Ectodermal cell (in vitro differentiated cells): ENCODE measurements around the gene CT45A9. TPM values are rescaled to one million over a fixed set of nuclear protein-coding genes. Genes with fewer than 3 reads are reported as not detected.
"Not testable (repeated sequence)": the region's sequence is repeated elsewhere in the genome, so short reads cannot be mapped to it uniquely, and the experiment has no call there.

ENCODE experiments used
- H3K27ac ChIP-seq: 2 replicates; pipeline ENCODE4 v1.7.0; 2013; ENCODE audit warnings: mild to moderate bottlenecking, low read depth, low read length; ENCODE audit not compliant: insufficient read depth, poor library complexity, severe bottlenecking
- H3K27me3 ChIP-seq: 2 replicates; pipeline ENCODE4 v1.7.0; 2013; ENCODE audit warnings: mild to moderate bottlenecking, low read length; ENCODE audit not compliant: insufficient read depth, control insufficient read depth, poor library complexity, severe bottlenecking
- H3K36me3 ChIP-seq: one replicate; pipeline ENCODE4 v1.7.0; 2013; ENCODE audit warnings: low read length; ENCODE audit not compliant: control insufficient read depth, insufficient read depth
- H3K4me1 ChIP-seq: one replicate; pipeline ENCODE4 v1.7.0; 2013; ENCODE audit warnings: low read length; ENCODE audit not compliant: control insufficient read depth, insufficient read depth
- H3K4me3 ChIP-seq: 2 replicates; pipeline ENCODE4 v1.7.0; 2013; ENCODE audit warnings: low read depth, low read length, control low read depth; ENCODE audit not compliant: insufficient read depth
- H3K9me3 ChIP-seq: 2 replicates; pipeline ENCODE4 v1.7.0; 2013; ENCODE audit warnings: mild to moderate bottlenecking, low read length, moderate library complexity; ENCODE audit not compliant: control insufficient read depth
- WGBS, 2 experiments: methylation state at CpG; one replicate each; pipeline ENCODE4 v1.1.7; 2013; ENCODE audit warnings: missing lambda C conversion rate in 2 of 2; 5-methylcytosine and 5-hydroxymethylcytosine counted together
- polyA plus RNA-seq, 4 experiments: library from polyadenylated mRNA; stranded (reverse); fragments of 50-300 nt; gene quantifications; one replicate each; pipeline ENCODE4 v1.2.3, GENCODE V29; 2013

The CT45A9 gene, protein sequence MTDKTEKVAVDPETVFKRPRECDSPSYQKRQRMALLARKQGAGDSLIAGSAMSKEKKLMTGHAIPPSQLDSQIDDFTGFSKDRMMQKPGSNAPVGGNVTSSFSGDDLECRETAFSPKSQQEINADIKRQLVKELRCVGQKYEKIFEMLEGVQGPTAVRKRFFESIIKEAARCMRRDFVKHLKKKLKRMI
- polyA plus RNA-seq (2013, experiment 1 of 4) = not detected
- polyA plus RNA-seq (2013, experiment 2 of 4) = not detected
- polyA plus RNA-seq (2013, experiment 3 of 4) = not detected
- polyA plus RNA-seq (2013, experiment 4 of 4) = not detected

- H3K36me3 ChIP-seq, H3K9me3 ChIP-seq, H3K27ac ChIP-seq, H3K4me3 ChIP-seq, H3K27me3 ChIP-seq, H3K4me1 ChIP-seq: not testable (repeated sequence)
- no CpG with 5 or more reads among the region's 17 CpGs for WGBS, 2 experiments
Measured at GRCh38 chrX:135871712-135872111, at the start of gene CT45A9. CT45A9 (minus strand) TSS chrX:135871812; CDS start chrX:135868061, 3,751 bp downstream.

- H3K4me1 ChIP-seq = not testable (repeated sequence)
Measured at GRCh38 chrX:135920516-135920915, 48.9 kb upstream of the CT45A9 start.

GRCh38 chrX:135914404-135914803, 42.8 kb upstream of the CT45A9 start:
- Histone ChIP-seq H3K36me3 (no peaks in the 10 kb centered on the region), H3K27ac (no peak overlapping the region), H3K9me3 (no peaks in the 10 kb centered on the region), H3K4me1 (no peaks in the 10 kb centered on the region), H3K4me3 (no peak overlapping the region), H3K27me3 (no peaks in the 10 kb centered on the region)
- 90 to 97% methylated on average over 5 of the region's 5 CpGs for WGBS, 2 experiments

More at GRCh38 chrX:135920516-135920915, 48.9 kb upstream of the CT45A9 start:
- WGBS, 2 experiments = no CpG with 5 or more reads among the region's 1 CpG
- not testable (repeated sequence) for H3K4me3 ChIP-seq, H3K27me3 ChIP-seq, H3K9me3 ChIP-seq, H3K27ac ChIP-seq, H3K36me3 ChIP-seq

DNA sequence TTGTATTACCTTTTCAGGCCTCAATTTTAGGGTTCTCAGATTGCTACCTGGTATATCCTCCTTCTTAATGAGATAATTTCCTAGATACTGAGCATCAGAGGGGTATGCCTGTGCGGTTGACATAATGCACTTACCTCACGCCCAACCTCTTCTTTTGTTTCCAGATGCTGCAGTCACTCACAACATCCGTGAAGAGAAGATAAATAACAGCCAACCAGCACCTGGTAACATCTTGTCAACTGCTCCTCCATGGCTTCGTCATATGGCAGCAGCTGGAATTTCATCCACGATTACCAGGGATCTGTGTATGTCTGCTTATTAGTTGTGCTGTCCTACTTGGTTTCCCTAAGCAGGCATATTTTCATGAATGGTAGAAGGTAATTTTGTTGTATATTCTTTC, 38.6 kb upstream of the CT45A9 start:
- Histone ChIP-seq H3K4me3 (no peak overlapping the region), H3K27me3 (no peaks in the 10 kb centered on the region), H3K27ac (no peak overlapping the region), H3K36me3 (no peaks in the 10 kb centered on the region), H3K4me1 (no peaks in the 10 kb centered on the region), H3K9me3 (no peaks in the 10 kb centered on the region)
- 87 to 88% methylated on average over 5 of the region's 5 CpGs for WGBS, 2 experiments

DNA sequence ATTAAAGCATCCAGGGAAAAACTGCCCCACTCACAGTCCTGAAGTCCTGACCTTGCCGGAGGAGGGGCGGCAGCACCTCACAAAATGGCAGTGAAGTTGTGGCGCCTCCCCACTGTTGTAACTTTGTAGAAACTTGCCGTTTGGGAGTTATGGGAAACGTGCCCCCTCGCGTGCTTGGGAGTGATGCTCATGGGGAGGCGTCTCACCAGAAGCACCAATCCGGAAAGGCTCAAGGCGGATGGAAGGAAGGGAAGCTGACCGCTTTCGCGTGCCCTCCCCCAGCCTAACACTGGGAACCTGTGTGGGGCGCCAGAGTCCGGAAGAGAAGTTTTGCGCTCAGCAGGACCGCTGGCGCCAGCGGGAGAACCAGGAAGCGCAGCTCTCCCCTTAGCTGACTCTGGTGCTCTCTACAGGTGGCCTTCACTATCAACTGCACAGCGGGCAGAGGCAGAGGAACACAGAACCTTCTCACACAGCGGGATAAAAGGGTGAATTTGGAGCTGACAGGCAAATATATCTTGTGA, 21.7 kb upstream of the CT45A9 start, which contains the start of the genes CT45A10 and SAGE1:
Gene CT45A10 (minus strand): TSS at position 151 of the 524 bp plus-strand sequence. CDS start 8,100 bp downstream, outside the sequence.
Gene SAGE1 (plus strand): TSS at position 423 of the 524 bp plus-strand sequence. CDS start 2,527 bp downstream, outside the sequence.
- Histone ChIP-seq H3K4me1 (no peaks in the 10 kb centered on the region), H3K36me3 (no peaks in the 10 kb centered on the region), H3K9me3 (no peaks in the 10 kb centered on the region), H3K4me3 (no peak within 1 kb of the TSS), H3K27me3 (no peaks in the 10 kb centered on the region), H3K27ac (no peak within 1 kb of the TSS)
- WGBS, 2 experiments = 77 to 79% methylated on average over 22 of the region's 22 CpGs

GRCh38 chrX:135892781-135893180, 21.2 kb upstream of the CT45A9 start:
- Histone ChIP-seq H3K27me3 (no peaks in the 10 kb centered on the region), H3K4me1 (no peaks in the 10 kb centered on the region), H3K4me3 (no peak overlapping the region), H3K27ac (no peak overlapping the region), H3K9me3 (no peaks in the 10 kb centered on the region), H3K36me3 (no peaks in the 10 kb centered on the region)
- 92 to 93% methylated on average over 11 of the region's 11 CpGs for WGBS, 2 experiments

DNA sequence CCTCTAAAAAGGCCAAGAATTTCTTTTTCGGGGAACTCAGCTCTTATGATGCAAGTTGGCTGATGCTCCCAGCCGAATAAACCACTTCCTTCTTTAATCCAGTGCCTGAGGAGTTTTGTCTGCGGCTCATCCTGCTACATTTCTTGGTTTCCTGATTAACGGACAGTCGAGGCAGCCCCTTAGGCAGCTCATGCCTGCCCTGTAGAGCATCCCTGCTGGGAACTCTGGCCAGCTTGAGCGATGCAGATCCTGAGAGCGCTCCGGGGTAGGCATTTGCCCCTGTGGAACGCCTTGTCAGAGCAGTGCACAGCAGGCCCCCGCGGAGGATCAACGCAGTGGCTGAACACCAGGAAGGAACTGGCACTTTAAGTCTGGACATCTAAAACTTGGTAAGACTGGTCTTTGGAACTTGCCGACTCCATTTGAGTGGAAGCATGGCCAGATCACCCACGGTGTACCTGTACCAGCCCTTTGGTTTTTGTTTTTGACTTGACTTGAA, 18.5 kb upstream of the CT45A9 start:
- Histone ChIP-seq H3K36me3 (no peaks in the 10 kb centered on the region), H3K27ac (no peak overlapping the region), H3K27me3 (no peaks in the 10 kb centered on the region)

GRCh38 chrX:135888976-135889375, 17.4 kb upstream of the CT45A9 start:
- not testable (repeated sequence) for H3K4me1 ChIP-seq, H3K9me3 ChIP-seq, H3K27ac ChIP-seq, H3K36me3 ChIP-seq, H3K4me3 ChIP-seq, H3K27me3 ChIP-seq
- 62 to 70% methylated on average over 8 to 15 of the region's 15 CpGs for WGBS, 2 experiments

More for the DNA sequence above, 18.5 kb upstream of the CT45A9 start:
- Histone ChIP-seq H3K4me3 (no peak overlapping the region), H3K9me3 (no peaks in the 10 kb centered on the region), H3K4me1 (no peaks in the 10 kb centered on the region)
- WGBS, 2 experiments = 92 to 96% methylated on average over 14 of the region's 14 CpGs

DNA sequence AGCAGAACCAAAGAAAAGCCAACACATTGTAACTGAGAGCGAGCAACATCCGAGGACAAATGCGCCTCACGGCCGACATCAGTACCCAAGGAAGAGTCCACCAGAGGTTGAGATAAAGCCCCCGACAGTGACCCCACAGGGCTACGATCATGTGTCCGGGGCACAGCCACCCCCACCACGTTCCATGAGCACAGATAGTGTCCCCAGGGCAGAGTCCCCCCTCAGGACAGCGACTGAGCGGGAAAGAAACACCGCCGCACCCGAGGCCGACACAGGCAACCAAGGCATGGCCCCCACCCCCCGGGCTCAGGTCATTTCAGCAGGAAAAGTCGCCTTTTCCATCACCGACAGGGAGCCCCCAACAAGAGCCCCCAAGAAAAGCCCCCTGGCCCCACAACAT, 16.6 kb upstream of the CT45A9 start:
- H3K4me3 ChIP-seq, H3K36me3 ChIP-seq, H3K27me3 ChIP-seq, H3K4me1 ChIP-seq, H3K27ac ChIP-seq, H3K9me3 ChIP-seq: not testable (repeated sequence)
- WGBS, 2 experiments = 87 to 98% methylated on average over 4 of the region's 18 CpGs

DNA sequence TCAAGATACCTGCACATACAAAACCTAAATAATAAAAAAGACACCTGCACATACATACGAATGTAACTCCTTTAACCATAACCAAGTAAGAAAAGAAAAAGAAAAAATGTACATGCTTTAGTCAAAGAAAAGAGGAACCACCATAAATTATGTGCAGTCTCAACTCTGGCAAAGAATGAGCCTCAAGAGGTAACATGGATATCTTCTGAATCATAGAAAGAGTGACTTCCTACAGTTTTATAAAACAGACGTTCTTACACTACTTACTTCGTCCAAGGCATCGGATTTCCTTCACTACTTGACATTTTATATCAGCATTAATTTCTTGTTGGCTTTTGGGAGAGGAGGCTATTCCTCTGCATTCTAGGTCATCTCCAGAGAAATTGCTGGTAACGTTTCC, 11.1 kb upstream of the CT45A9 start:
- not testable (repeated sequence) for H3K27ac ChIP-seq, H3K4me3 ChIP-seq, H3K27me3 ChIP-seq, H3K36me3 ChIP-seq, H3K4me1 ChIP-seq, H3K9me3 ChIP-seq
- 83 to 95% methylated on average over 2 to 3 of the region's 5 CpGs for WGBS, 2 experiments
